HCT116 (cell line): Measurements from ENCODE around the gene TNFRSF19.

Source experiments
- CEBPB ChIP-seq: IDR thresholded peaks from 2 replicates; pipeline ENCODE4 v1.6.1; 2012; ENCODE audit warnings: low read depth
- EZH2 ChIP-seq: fragments of 200-600 bp; sonication (generic); IDR thresholded peaks from 2 replicates; pipeline ENCODE4 v1.6.1; 2017; ENCODE audit warnings: antibody characterized with exemption, mixed run types
- JUND ChIP-seq: IDR thresholded peaks from 2 replicates; pipeline ENCODE4 v1.6.1; 2012
- POLR2A ChIP-seq: IDR thresholded peaks from 2 replicates; pipeline ENCODE4 v1.7.0; 2011; ENCODE audit warnings: borderline replicate concordance; ENCODE audit not compliant: insufficient read depth, insufficient read length; ENCODE audit errors: extremely low read depth
- POLR2AphosphoS5 ChIP-seq: IDR thresholded peaks from 2 replicates; pipeline ENCODE4 v1.6.1; 2011; ENCODE audit warnings: mild to moderate bottlenecking, low read depth, low read length, moderate library complexity
- SRF ChIP-seq: IDR thresholded peaks from 2 replicates; pipeline ENCODE4 v1.6.1; 2012; ENCODE audit warnings: low read depth
- TCF7L2 ChIP-seq: IDR thresholded peaks from 2 replicates; pipeline ENCODE4 v1.7.0; 2011; ENCODE audit warnings: borderline replicate concordance, inconsistent platforms; ENCODE audit not compliant: insufficient read depth, insufficient read length; ENCODE audit errors: extremely low read depth
- TF ChIP-seq, protein P1 (sequence below), 3 experiments: fragments of 200-600 bp in 1 of 3; sonication (generic) in 1 of 3; IDR thresholded peaks in 2 of 3; conservative IDR thresholded peaks in 1 of 3; 2 replicates each; pipeline ENCODE4 v1.5.1; 2012 to 2017; ENCODE audit warnings: low read depth in 2 of 3, low read length in 2 of 3, antibody characterized with exemption in 1 of 3, borderline replicate concordance in 1 of 3, control low read depth in 1 of 3, mild to moderate bottlenecking in 1 of 3, mixed read lengths in 1 of 3, mixed run types in 1 of 3, moderate library complexity in 1 of 3; ENCODE audit not compliant: insufficient read depth in 1 of 3
- TF ChIP-seq, protein P2 (sequence below): IDR thresholded peaks from 2 replicates; pipeline ENCODE4 v1.6.1; 2012
- TF ChIP-seq, protein P3 (sequence below): IDR thresholded peaks from 2 replicates; pipeline ENCODE4 v1.6.1; 2012
- TF ChIP-seq, protein P4 (sequence below): IDR thresholded peaks from 2 replicates; pipeline ENCODE4 v1.6.1; 2012; ENCODE audit warnings: low read depth

DNA sequence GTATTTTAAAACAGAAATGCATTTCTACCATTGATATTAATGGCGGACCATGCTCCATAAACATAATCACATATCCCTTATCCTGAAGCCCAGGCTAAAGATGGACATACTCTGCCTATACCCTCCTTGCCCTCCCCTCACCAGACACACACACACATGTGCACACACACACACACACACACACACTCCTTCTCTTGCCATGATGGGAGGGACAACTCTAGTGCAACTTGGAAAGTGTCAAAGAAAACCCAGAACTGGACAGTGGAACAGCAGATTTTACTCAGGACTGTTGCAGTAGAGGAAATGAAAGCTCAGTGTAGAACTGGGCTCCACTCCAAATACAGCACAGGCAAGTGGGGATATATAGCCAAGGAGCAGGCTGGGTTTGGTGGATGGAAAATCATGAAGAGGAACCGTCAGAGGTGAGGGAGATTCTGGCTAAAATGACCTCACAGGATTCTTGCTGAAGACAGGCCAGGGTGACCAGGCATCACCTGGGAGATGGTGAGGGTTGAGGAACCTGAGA is 40.8 kb downstream of the TNFRSF19 start:
- TF ChIP-seq, protein P1, sequence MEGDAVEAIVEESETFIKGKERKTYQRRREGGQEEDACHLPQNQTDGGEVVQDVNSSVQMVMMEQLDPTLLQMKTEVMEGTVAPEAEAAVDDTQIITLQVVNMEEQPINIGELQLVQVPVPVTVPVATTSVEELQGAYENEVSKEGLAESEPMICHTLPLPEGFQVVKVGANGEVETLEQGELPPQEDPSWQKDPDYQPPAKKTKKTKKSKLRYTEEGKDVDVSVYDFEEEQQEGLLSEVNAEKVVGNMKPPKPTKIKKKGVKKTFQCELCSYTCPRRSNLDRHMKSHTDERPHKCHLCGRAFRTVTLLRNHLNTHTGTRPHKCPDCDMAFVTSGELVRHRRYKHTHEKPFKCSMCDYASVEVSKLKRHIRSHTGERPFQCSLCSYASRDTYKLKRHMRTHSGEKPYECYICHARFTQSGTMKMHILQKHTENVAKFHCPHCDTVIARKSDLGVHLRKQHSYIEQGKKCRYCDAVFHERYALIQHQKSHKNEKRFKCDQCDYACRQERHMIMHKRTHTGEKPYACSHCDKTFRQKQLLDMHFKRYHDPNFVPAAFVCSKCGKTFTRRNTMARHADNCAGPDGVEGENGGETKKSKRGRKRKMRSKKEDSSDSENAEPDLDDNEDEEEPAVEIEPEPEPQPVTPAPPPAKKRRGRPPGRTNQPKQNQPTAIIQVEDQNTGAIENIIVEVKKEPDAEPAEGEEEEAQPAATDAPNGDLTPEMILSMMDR (IDR thresholded peaks at IDR 0.05 in 2 of 3, conservative IDR thresholded peaks at IDR 0.05 in 1 of 3; ENCODE audit: borderline replicate concordance in 1 of 3, insufficient read depth in 1 of 3, low read depth in 2 of 3, low read length in 2 of 3), result no peak
- TF ChIP-seq CEBPB (no peak), TCF7L2 (no peak), EZH2 (no peak), SRF (no peak), JUND (no peak), POLR2A (no peak), POLR2AphosphoS5 (no peak)
- TF ChIP-seq, protein P2, sequence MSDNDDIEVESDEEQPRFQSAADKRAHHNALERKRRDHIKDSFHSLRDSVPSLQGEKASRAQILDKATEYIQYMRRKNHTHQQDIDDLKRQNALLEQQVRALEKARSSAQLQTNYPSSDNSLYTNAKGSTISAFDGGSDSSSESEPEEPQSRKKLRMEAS, result no peak
- TF ChIP-seq, protein P3, sequence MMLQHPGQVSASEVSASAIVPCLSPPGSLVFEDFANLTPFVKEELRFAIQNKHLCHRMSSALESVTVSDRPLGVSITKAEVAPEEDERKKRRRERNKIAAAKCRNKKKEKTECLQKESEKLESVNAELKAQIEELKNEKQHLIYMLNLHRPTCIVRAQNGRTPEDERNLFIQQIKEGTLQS, result no peak
- TF ChIP-seq, protein P4, sequence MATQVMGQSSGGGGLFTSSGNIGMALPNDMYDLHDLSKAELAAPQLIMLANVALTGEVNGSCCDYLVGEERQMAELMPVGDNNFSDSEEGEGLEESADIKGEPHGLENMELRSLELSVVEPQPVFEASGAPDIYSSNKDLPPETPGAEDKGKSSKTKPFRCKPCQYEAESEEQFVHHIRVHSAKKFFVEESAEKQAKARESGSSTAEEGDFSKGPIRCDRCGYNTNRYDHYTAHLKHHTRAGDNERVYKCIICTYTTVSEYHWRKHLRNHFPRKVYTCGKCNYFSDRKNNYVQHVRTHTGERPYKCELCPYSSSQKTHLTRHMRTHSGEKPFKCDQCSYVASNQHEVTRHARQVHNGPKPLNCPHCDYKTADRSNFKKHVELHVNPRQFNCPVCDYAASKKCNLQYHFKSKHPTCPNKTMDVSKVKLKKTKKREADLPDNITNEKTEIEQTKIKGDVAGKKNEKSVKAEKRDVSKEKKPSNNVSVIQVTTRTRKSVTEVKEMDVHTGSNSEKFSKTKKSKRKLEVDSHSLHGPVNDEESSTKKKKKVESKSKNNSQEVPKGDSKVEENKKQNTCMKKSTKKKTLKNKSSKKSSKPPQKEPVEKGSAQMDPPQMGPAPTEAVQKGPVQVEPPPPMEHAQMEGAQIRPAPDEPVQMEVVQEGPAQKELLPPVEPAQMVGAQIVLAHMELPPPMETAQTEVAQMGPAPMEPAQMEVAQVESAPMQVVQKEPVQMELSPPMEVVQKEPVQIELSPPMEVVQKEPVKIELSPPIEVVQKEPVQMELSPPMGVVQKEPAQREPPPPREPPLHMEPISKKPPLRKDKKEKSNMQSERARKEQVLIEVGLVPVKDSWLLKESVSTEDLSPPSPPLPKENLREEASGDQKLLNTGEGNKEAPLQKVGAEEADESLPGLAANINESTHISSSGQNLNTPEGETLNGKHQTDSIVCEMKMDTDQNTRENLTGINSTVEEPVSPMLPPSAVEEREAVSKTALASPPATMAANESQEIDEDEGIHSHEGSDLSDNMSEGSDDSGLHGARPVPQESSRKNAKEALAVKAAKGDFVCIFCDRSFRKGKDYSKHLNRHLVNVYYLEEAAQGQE, result no peak
